ENCODE measurements around the gene STUM. TPM values are rescaled to one million over a fixed set of nuclear protein-coding genes. Genes with fewer than 3 reads are reported as not detected.

STUM gene
- total RNA-seq, 4 donors from 2014 or later: 0.92 to 1.9 (median 1.0) TPM

DNA sequence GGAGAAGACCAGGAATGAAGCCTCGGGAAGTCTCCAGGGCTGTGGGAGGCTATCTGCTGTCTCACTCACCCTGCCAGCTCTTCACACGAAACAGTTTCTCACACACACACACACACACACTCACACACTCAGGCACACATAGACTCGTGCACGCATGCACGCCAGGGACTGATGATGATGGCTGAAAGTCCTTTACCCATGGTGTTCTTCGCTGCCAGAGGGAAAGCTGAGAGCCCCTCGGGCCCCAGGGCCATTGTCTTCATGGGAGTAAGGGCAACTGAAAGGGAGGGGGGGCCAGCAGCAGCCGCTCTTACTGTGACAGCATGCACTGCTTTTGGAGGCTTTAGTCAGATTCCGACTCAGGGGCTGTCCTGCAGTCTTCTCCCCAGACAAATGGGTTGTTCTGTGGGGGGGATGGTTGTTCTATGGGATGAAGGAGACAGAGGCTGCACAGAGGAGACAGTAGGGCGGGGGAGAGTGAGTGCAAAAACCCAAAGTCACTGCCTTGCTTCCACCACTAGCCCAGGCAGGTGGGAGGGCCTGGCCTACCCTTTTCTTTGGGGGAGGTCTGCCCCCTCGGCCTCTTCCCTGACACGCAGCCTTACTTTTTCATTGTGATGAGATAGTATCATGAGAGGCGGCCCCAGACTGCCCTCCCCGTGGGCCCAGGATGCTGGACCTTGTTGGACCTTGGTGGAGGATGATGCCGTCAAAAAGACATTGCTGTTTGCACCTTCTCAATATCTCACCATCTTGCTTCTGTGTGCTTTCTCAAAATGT lies 29.0 kb downstream of the STUM start:
- no peak for ATAC-seq
- Histone ChIP-seq H3K9me3 (no peaks in the 10 kb centered on the region), H3K36me3 (no peaks in the 10 kb centered on the region), H3K27me3 (no peaks in the 10 kb centered on the region), H3K4me3 (no peak overlapping the region), H3K4me1 (no peaks in the 10 kb centered on the region), H3K27ac (no peak overlapping the region)
- intact Hi-C loops (cut with DNase I; ENCODE audit: low total_unique reads): no loop called here
- in situ Hi-C loops (cut with MboI; ENCODE audit: low sequenced_read_pairs in 4 of 4): no loop called here
- TF ChIP-seq, protein P1, sequence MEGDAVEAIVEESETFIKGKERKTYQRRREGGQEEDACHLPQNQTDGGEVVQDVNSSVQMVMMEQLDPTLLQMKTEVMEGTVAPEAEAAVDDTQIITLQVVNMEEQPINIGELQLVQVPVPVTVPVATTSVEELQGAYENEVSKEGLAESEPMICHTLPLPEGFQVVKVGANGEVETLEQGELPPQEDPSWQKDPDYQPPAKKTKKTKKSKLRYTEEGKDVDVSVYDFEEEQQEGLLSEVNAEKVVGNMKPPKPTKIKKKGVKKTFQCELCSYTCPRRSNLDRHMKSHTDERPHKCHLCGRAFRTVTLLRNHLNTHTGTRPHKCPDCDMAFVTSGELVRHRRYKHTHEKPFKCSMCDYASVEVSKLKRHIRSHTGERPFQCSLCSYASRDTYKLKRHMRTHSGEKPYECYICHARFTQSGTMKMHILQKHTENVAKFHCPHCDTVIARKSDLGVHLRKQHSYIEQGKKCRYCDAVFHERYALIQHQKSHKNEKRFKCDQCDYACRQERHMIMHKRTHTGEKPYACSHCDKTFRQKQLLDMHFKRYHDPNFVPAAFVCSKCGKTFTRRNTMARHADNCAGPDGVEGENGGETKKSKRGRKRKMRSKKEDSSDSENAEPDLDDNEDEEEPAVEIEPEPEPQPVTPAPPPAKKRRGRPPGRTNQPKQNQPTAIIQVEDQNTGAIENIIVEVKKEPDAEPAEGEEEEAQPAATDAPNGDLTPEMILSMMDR (IDR thresholded peaks at IDR 0.05 in 4 of 5, conservative IDR thresholded peaks at IDR 0.05 in 1 of 5): no peak
- no peak for TF ChIP-seq POLR2A (IDR thresholded peaks at IDR 0.05)
- DNase-seq: no peak

DNA sequence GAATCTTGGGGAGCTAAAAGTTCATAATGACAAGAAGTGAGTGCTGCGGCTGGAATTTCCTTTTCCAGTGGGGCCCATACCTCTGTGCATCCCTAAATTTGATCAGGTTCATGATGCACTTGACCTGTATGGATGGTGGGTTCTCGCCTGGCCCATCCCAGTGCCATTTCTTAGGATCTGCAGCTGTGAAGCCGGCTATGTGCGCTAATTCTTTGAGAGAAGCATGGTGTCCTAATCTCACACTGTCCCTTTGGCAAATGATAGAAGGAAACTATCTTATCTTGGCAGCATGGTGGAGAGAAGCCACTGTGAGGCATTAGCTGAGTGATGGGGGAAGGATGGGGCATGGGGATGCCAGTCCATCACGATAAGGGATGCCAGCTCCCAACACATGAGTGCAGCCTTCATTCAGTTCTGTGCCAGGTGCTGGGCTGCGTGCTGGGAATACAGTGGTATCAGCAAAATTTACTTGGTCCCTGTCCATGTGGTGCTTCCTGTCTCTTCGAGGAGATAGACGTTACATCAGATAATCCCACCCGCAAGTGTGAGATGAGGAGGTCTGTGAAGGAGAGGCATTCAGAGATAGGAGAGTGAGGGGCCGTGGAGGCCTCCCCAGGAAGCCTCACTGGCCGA lies 30.5 kb downstream of the STUM start:
- intact Hi-C loops (cut with DNase I; ENCODE audit: low total_unique reads): no loop called here
- H3K9me3 ChIP-seq: no peaks in the 10 kb centered on the region
- ATAC-seq (no peak), DNase-seq (no peak)
- TF ChIP-seq, protein P1 (IDR thresholded peaks at IDR 0.05 in 4 of 5, conservative IDR thresholded peaks at IDR 0.05 in 1 of 5): no peak
- TF ChIP-seq POLR2A (IDR thresholded peaks at IDR 0.05): no peak
- in situ Hi-C loops (cut with MboI; ENCODE audit: low sequenced_read_pairs in 4 of 4): no loop called here
- no peaks in the 10 kb centered on the region for H3K27me3 ChIP-seq
- no peak overlapping the region for H3K27ac ChIP-seq
- no peaks in the 10 kb centered on the region for H3K4me1 ChIP-seq
- H3K36me3 ChIP-seq: no peaks in the 10 kb centered on the region
- H3K4me3 ChIP-seq: no peak overlapping the region

GRCh38 chr1:226579781-226580323 lies 31.3 kb downstream of the STUM start:
- Histone ChIP-seq H3K27me3 (no peaks in the 10 kb centered on the region), H3K4me3 (no peak overlapping the region), H3K27ac (no peak overlapping the region), H3K36me3 (no peaks in the 10 kb centered on the region), H3K4me1 (no peaks in the 10 kb centered on the region), H3K9me3 (no peaks in the 10 kb centered on the region)
- no peak for TF ChIP-seq POLR2A (IDR thresholded peaks at IDR 0.05)
- TF ChIP-seq, protein P1 (IDR thresholded peaks at IDR 0.05 in 4 of 5, conservative IDR thresholded peaks at IDR 0.05 in 1 of 5): no peak
- in situ Hi-C loops (cut with MboI; ENCODE audit: low sequenced_read_pairs in 4 of 4): no loop called here
- DNase-seq: no peak
- intact Hi-C loops (cut with DNase I; ENCODE audit: low total_unique reads): no loop called here
- ATAC-seq: no peak

DNA sequence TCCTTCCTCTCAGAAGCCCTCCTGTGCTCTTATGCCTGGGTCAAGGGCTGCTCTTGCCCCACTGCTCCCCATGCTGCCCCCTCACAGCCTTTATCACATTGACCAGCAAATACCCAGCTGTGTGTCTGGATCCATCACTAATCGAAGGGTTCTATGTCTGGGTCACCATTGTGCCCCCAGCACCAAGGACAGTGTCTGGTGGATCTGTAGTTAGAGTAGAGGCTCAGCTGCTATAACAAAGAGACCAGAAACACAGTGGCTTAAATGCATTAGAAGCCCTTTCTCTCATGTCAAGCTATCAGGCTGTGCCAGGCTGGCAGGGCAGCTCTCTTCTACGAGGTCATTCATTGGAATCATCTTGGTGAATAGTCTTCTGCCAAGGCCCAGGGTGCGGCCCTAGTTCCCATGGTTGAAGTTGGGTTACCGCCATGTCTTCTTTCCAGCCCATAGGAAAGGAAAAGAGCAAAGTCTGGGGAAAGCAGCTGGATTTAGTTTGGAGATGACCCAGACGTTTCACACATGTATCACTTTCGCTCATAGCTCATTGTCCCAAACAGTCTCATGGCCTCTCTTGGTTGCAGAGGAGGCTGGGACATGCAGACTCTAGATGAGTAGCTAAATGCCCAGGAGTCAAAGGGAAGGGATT lies 32.2 kb downstream of the STUM start:
- in situ Hi-C loops (cut with MboI; ENCODE audit: low sequenced_read_pairs in 4 of 4) (no loop called here), intact Hi-C loops (cut with DNase I; ENCODE audit: low total_unique reads) (no loop called here)
- H3K27me3 ChIP-seq: no peaks in the 10 kb centered on the region
- H3K36me3 ChIP-seq: no peaks in the 10 kb centered on the region
- DNase-seq (no peak), ATAC-seq (peak in 1 of 2 donors; percentile 38)
- no peak overlapping the region for H3K4me3 ChIP-seq
- TF ChIP-seq, protein P1 (IDR thresholded peaks at IDR 0.05 in 4 of 5, conservative IDR thresholded peaks at IDR 0.05 in 1 of 5): no peak
- TF ChIP-seq POLR2A (IDR thresholded peaks at IDR 0.05): no peak
- no peak overlapping the region for H3K27ac ChIP-seq
- no peaks in the 10 kb centered on the region for H3K4me1 ChIP-seq
- no peaks in the 10 kb centered on the region for H3K9me3 ChIP-seq

Data from gastrocnemius medialis (tissue), 4 donors.